Mesenchymal stem cell (in vitro differentiated cells and primary cell): Measurements from ENCODE around the gene R3HCC1L.
A peak's percentile ranks its signal among the peaks of the same experiment; 100 is the strongest.
"Not testable (repeated sequence)": the region's sequence is repeated elsewhere in the genome, so short reads cannot be mapped to it uniquely, and the experiment has no call there.

ENCODE experiments used
- DNase-seq: peaks from one replicate; pipeline ENCODE4 v3.0.0-alpha.2; 2013
- H2AFZ ChIP-seq: one replicate; pipeline ENCODE4 v1.6.1; 2013; ENCODE audit warnings: low read depth, mild to moderate bottlenecking, control low read depth, inconsistent platforms, low read length, moderate library complexity
- H2AK5ac ChIP-seq: 2 replicates; pipeline ENCODE4 v1.6.1; 2013; ENCODE audit warnings: low read length, moderate library complexity, mild to moderate bottlenecking, inconsistent platforms; ENCODE audit not compliant: severe bottlenecking
- H2BK120ac ChIP-seq: one replicate; pipeline ENCODE4 v1.6.1; 2013; ENCODE audit warnings: low read depth, mild to moderate bottlenecking, inconsistent platforms, low read length, moderate library complexity
- H2BK12ac ChIP-seq, 2 experiments: one replicate each; pipeline ENCODE4 v1.6.1; 2013; ENCODE audit warnings: inconsistent platforms in 2 of 2, low read length in 2 of 2, mild to moderate bottlenecking in 2 of 2, moderate library complexity in 2 of 2, control low read depth in 1 of 2
- H2BK15ac ChIP-seq: one replicate; pipeline ENCODE4 v1.6.1; 2013; ENCODE audit warnings: mild to moderate bottlenecking, low read depth, inconsistent platforms; ENCODE audit not compliant: poor library complexity, severe bottlenecking
- H2BK5ac ChIP-seq: 2 replicates; pipeline ENCODE4 v1.6.1; 2013; ENCODE audit warnings: low read depth, mild to moderate bottlenecking, low read length, control low read depth, inconsistent platforms; ENCODE audit not compliant: poor library complexity, severe bottlenecking
- H3K14ac ChIP-seq, 2 experiments: one replicate each; pipeline ENCODE4 v1.6.1; 2013; ENCODE audit warnings: inconsistent platforms in 2 of 2, low read length in 2 of 2, control low read depth in 1 of 2, mild to moderate bottlenecking in 1 of 2, moderate library complexity in 1 of 2
- H3K18ac ChIP-seq, 2 experiments: one replicate each; pipeline ENCODE4 v1.6.1; 2013; ENCODE audit warnings: inconsistent platforms in 2 of 2, low read length in 2 of 2, control low read depth in 1 of 2, low read depth in 1 of 2, mild to moderate bottlenecking in 1 of 2
- H3K23ac ChIP-seq, 2 experiments: one replicate each; pipeline ENCODE4 v1.6.1; 2013; ENCODE audit warnings: inconsistent platforms in 2 of 2, low read length in 2 of 2, mild to moderate bottlenecking in 2 of 2, moderate library complexity in 2 of 2, control low read depth in 1 of 2
- H3K27ac ChIP-seq: 2 replicates; pipeline ENCODE4 v1.5.1; 2013; ENCODE audit warnings: mild to moderate bottlenecking, moderate library complexity, low read length, control low read depth, inconsistent platforms; ENCODE audit not compliant: poor library complexity, severe bottlenecking
- H3K27me3 ChIP-seq, 2 experiments: 2 replicates each; pipeline versions ENCODE4 v1.6.1 to v1.7.0; 2013; ENCODE audit warnings: low read length in 2 of 2, mild to moderate bottlenecking in 2 of 2, moderate library complexity in 2 of 2, control low read depth in 1 of 2, inconsistent platforms in 1 of 2; ENCODE audit not compliant: control insufficient read depth in 1 of 2, insufficient read depth in 1 of 2
- H3K36me3 ChIP-seq, 2 experiments: 2 replicates each; pipeline versions ENCODE4 v1.6.1 to v1.7.0; 2013; ENCODE audit warnings: low read length in 2 of 2, control low read depth in 1 of 2, inconsistent platforms in 1 of 2, low read depth in 1 of 2, mild to moderate bottlenecking in 1 of 2; ENCODE audit not compliant: insufficient read depth in 2 of 2, control insufficient read depth in 1 of 2
- H3K4ac ChIP-seq, 2 experiments: one replicate each; pipeline ENCODE4 v1.6.1; 2013; ENCODE audit warnings: inconsistent platforms in 2 of 2, low read length in 2 of 2, mild to moderate bottlenecking in 2 of 2, moderate library complexity in 2 of 2, control low read depth in 1 of 2, low read depth in 1 of 2
- H3K4me1 ChIP-seq: 2 replicates; pipeline ENCODE4 v1.6.1; 2013; ENCODE audit warnings: low read depth, low read length, control low read depth; ENCODE audit not compliant: control insufficient read depth, insufficient read depth
- H3K4me2 ChIP-seq: 2 replicates; pipeline ENCODE4 v1.6.1; 2013; ENCODE audit warnings: low read length, mild to moderate bottlenecking, inconsistent platforms; ENCODE audit not compliant: poor library complexity, severe bottlenecking
- H3K4me3 ChIP-seq, 2 experiments: 2 replicates each; pipeline versions ENCODE4 v1.5.1 to v1.7.0; 2013; ENCODE audit warnings: low read length in 2 of 2, mild to moderate bottlenecking in 2 of 2, control low read depth in 1 of 2, low read depth in 1 of 2; ENCODE audit not compliant: insufficient read depth in 1 of 2
- H3K79me1 ChIP-seq: replicated peaks from 2 replicates; pipeline ENCODE4 v1.6.1; 2013; ENCODE audit warnings: mild to moderate bottlenecking, control low read depth, low read length, inconsistent platforms; ENCODE audit not compliant: poor library complexity, severe bottlenecking
- H3K9ac ChIP-seq: 2 replicates; pipeline ENCODE4 v1.7.0; 2013; ENCODE audit warnings: mild to moderate bottlenecking, low read length, moderate library complexity
- H3K9me3 ChIP-seq: 2 replicates; pipeline ENCODE4 v1.7.0; 2013; ENCODE audit warnings: mild to moderate bottlenecking, low read length; ENCODE audit not compliant: control insufficient read depth
- H4K8ac ChIP-seq: one replicate; pipeline ENCODE4 v1.6.1; 2013; ENCODE audit warnings: inconsistent platforms, mild to moderate bottlenecking, low read length, moderate library complexity
- H4K91ac ChIP-seq: one replicate; pipeline ENCODE4 v1.6.1; 2013; ENCODE audit warnings: mild to moderate bottlenecking, low read length, inconsistent platforms
- WGBS: methylation state at CpG from one replicate; pipeline ENCODE4 v1.1.7; 2013; ENCODE audit warnings: mixed read lengths; 5-methylcytosine and 5-hydroxymethylcytosine counted together

Gene R3HCC1L

DNA sequence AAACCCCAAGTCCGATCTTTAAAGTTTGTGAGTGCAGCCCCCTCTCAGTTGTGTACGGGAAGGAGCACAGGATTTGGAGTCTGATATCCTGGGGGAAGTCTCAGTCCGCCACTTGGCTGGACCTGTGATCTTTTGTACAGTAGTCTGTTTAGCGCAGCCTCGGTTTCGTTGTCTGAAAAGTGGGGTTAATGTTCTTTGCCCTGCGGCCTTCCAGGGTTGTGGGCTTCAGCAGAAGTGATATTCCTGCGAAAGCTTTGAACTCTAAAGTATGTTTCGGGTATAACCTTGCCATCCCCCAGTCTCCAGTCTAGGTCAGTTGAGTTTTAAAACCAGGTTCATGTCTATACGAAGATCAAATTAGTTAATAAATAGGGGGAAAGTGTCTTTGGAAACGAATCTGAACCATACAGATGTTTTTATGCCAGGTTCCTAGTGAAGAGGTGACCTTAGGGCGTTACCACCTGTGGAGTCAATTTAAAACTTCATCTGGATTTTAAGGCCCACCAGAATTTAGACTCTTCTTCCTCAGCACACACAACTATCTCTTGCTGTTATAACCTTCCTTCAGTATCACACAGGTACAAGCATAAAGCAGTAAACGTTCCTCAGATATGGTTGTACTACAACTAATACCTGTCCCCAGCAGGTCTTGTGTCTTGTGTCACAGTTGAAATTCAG lies 904 bp downstream of the R3HCC1L start:
- Histone ChIP-seq H3K14ac (no peak overlapping the region), H3K4me3 (peak overlapping the region; percentile 67 to 90), H3K36me3 (no peaks in the 10 kb centered on the region), H2AFZ (peak overlapping the region; percentile 19), H2BK15ac (no peak overlapping the region), H3K4me2 (peak overlapping the region; percentile 71), H3K9me3 (no peaks in the 10 kb centered on the region), H2AK5ac (no peak overlapping the region), H3K9ac (peak overlapping the region; percentile 97), H2BK5ac (no peak overlapping the region), H3K23ac (peak overlapping the region in 1 of 2 experiments; percentile 93), H3K27me3 (no peaks in the 10 kb centered on the region), H3K27ac (no peak overlapping the region), H3K18ac (peak overlapping the region in 1 of 2 experiments; percentile 9), H4K8ac (peak overlapping the region; percentile 12), H4K91ac (no peak overlapping the region), H2BK12ac (no peak overlapping the region), H3K4ac (peak overlapping the region in 1 of 2 experiments; percentile 84), H3K4me1 (peaks cover 3% of the 10 kb centered on the region), H2BK120ac (no peak overlapping the region), H3K79me1 (peaks cover 6% of the 10 kb centered on the region)
- WGBS = 29% methylated on average over 12 of the region's 13 CpGs
- no peak for DNase-seq

DNA sequence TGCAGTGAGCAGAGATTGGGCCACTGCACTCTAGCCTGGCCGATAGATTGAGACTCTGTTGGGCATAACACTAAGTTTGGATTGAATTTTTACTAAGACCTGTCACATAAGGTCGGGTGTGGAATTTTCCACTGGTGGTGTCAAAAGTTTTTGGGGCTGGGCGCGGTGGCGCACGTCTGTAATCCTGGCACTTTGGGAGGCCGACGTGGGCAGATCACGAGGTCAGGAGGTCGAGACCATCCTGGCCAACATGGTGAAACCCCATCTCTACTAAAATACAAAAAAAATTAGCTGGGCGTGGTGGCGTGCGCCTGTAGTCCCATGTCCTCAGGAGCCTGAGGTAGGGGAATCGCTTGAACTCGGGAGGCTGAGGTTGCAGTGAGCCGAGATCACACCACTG lies 2.3 kb downstream of the R3HCC1L start:
- DNase-seq, H2BK120ac ChIP-seq, H3K18ac ChIP-seq, H3K4me1 ChIP-seq, H3K9me3 ChIP-seq, H3K79me1 ChIP-seq, H3K14ac ChIP-seq, H2BK5ac ChIP-seq, H2AK5ac ChIP-seq, H4K91ac ChIP-seq, H3K23ac ChIP-seq, H4K8ac ChIP-seq, H2BK12ac ChIP-seq, H3K9ac ChIP-seq, H3K4me2 ChIP-seq, H3K27ac ChIP-seq, H3K4me3 ChIP-seq, H3K36me3 ChIP-seq, H2BK15ac ChIP-seq, H3K4ac ChIP-seq, H3K27me3 ChIP-seq, H2AFZ ChIP-seq: not testable (repeated sequence)
- 97% methylated on average over 16 of the region's 16 CpGs for WGBS

DNA sequence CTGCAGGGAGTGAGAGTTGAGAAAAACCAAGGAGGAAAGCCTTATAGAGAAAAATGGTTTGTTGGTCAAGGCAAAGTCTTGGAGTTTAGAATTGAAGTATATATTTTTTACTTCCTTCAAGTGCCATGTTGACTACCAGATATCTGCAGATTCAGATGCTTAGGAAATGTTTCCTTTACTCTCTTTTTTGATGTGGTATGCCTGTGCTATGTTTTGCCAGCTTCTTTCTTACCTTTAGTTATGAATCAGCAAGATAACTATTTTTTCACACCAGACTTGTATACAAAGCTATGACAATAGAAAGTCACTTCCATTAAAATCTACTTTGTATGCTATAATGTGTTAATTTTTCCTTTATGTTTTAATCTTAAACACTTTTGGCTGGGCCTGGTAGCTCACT lies 3.6 kb downstream of the R3HCC1L start:
- Histone ChIP-seq H2BK15ac (no peak overlapping the region), H3K14ac (no peak overlapping the region), H2BK120ac (no peak overlapping the region), H2AFZ (no peak overlapping the region), H2AK5ac (no peak overlapping the region), H3K27me3 (no peaks in the 10 kb centered on the region), H3K4me2 (no peak overlapping the region), H3K4me1 (peaks cover 3% of the 10 kb centered on the region), H4K91ac (no peak overlapping the region), H3K36me3 (no peaks in the 10 kb centered on the region), H2BK5ac (no peak overlapping the region), H3K18ac (no peak overlapping the region), H3K27ac (no peak overlapping the region), H3K79me1 (peaks cover 7% of the 10 kb centered on the region), H3K4ac (no peak overlapping the region), H3K9me3 (no peaks in the 10 kb centered on the region), H3K4me3 (no peak overlapping the region), H4K8ac (no peak overlapping the region), H3K9ac (no peak overlapping the region), H2BK12ac (no peak overlapping the region), H3K23ac (no peak overlapping the region)
- DNase-seq = no peak

DNA sequence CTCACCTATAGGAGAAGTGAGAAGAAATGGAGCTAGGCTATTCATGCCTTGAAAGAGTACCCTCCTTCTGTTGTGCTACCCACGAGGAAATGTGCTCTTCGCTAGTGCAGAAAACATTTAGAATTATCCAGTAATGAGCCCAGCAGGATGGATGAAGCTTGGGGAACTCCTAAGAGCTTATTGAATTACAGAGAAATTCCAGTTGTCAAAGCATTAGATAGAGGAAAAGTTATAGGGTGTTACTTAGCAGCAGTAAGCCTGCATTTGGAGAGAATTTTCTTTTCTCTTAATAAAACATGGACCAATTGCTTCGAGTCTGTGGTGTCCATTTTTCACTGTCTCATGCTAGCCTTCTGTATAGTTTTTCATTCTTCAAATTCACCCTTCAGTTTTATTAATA lies 5.0 kb downstream of the R3HCC1L start:
- no peak overlapping the region for H2BK120ac ChIP-seq
- no peak overlapping the region for H2AFZ ChIP-seq
- no peak for DNase-seq
- no peak overlapping the region for H4K8ac ChIP-seq
- H4K91ac ChIP-seq = no peak overlapping the region
- H3K4me3 ChIP-seq = no peak overlapping the region
- 90% methylated on average over 2 of the region's 3 CpGs for WGBS
- H3K4ac ChIP-seq = no peak overlapping the region
- no peaks in the 10 kb centered on the region for H3K9me3 ChIP-seq
- no peak overlapping the region for H3K9ac ChIP-seq
- H3K27me3 ChIP-seq = no peaks in the 10 kb centered on the region
- no peaks in the 10 kb centered on the region for H3K36me3 ChIP-seq
- H3K14ac ChIP-seq = no peak overlapping the region
- no peak overlapping the region for H2BK15ac ChIP-seq
- H3K18ac ChIP-seq = no peak overlapping the region
- H3K23ac ChIP-seq = no peak overlapping the region
- H3K4me1 ChIP-seq = peaks cover 3% of the 10 kb centered on the region
- H3K27ac ChIP-seq = no peak overlapping the region
- H3K79me1 ChIP-seq = peaks cover 8% of the 10 kb centered on the region
- no peak overlapping the region for H3K4me2 ChIP-seq
- no peak overlapping the region for H2BK5ac ChIP-seq
- no peak overlapping the region for H2AK5ac ChIP-seq
- H2BK12ac ChIP-seq = no peak overlapping the region
